HepG2 (cell line): Measurements from ENCODE around the gene CPN1. TPM values are rescaled to one million over a fixed set of nuclear protein-coding genes. Genes with fewer than 3 reads are reported as not detected.

Experiments
- CBX1 ChIP-seq: IDR thresholded peaks from one replicate; pipeline ENCODE4 v1.6.1; 2016; ENCODE audit warnings: antibody characterized with exemption, low read depth
- ELF3 ChIP-seq: IDR thresholded peaks from 2 replicates; pipeline ENCODE4 v1.6.1; 2016; ENCODE audit warnings: missing genetic modification reagents, missing compliant biosample characterization
- ETV5 ChIP-seq: IDR thresholded peaks from 2 replicates; pipeline ENCODE4 v1.6.1; 2018; ENCODE audit warnings: missing biosample characterization, missing genetic modification reagents, inconsistent platforms, borderline replicate concordance
- MYC ChIP-seq: sonication (generic); formaldehyde crosslinking; IDR thresholded peaks from 2 replicates; pipeline ENCODE4 v1.9.0; 2021; ENCODE audit warnings: missing genetic modification reagents, borderline replicate concordance
- PHF20 ChIP-seq: sonication (generic); formaldehyde crosslinking; IDR thresholded peaks from 2 replicates; pipeline ENCODE4 v1.5.0; 2020; ENCODE audit warnings: mild to moderate bottlenecking, missing genetic modification reagents
- RAD21 ChIP-seq: fragments of 450-650 bp; formaldehyde crosslinking; IDR thresholded peaks from 2 replicates; pipeline ENCODE4 v1.5.0; 2020; ENCODE audit warnings: mild to moderate bottlenecking
- SALL1 ChIP-seq: sonication (generic); formaldehyde crosslinking; IDR thresholded peaks from 2 replicates; pipeline ENCODE4 v1.8.0; 2022; ENCODE audit warnings: mild to moderate bottlenecking, missing genetic modification reagents
- SOX13 ChIP-seq, 3 experiments: fragments of 450-650 bp in 1 of 3; sonication (generic) in 1 of 3; formaldehyde crosslinking in 1 of 3; IDR thresholded peaks in 2 of 3; conservative IDR thresholded peaks in 1 of 3; 2 replicates each; pipeline versions ENCODE4 v1.5.0 to v1.6.1; 2016 to 2020; ENCODE audit warnings: antibody characterized with exemption in 1 of 3, mild to moderate bottlenecking in 1 of 3, missing compliant biosample characterization in 1 of 3, missing genetic modification reagents in 1 of 3, moderate library complexity in 1 of 3
- SP140L ChIP-seq: sonication (generic); formaldehyde crosslinking; IDR thresholded peaks from 2 replicates; pipeline ENCODE4 v1.4.0; 2020; ENCODE audit warnings: missing genetic modification reagents, borderline replicate concordance
- TMF1 ChIP-seq: sonication (generic); formaldehyde crosslinking; IDR thresholded peaks from 2 replicates; pipeline ENCODE4 v1.8.1; 2022; ENCODE audit warnings: low read depth, missing genetic modification reagents
- YY1 ChIP-seq: IDR thresholded peaks from 2 replicates; pipeline ENCODE4 v1.6.1; 2011; ENCODE audit warnings: low read length, low read depth, moderate library complexity, mild to moderate bottlenecking; ENCODE audit not compliant: insufficient read depth, insufficient replicate concordance
- ZNF232 ChIP-seq: sonication (generic); formaldehyde crosslinking; IDR thresholded peaks from 2 replicates; pipeline ENCODE4 v1.4.0; 2020; ENCODE audit warnings: missing genetic modification reagents, borderline replicate concordance
- ZNF503 ChIP-seq: sonication (generic); formaldehyde crosslinking; IDR thresholded peaks from 2 replicates; pipeline ENCODE4 v1.4.0; 2020; ENCODE audit warnings: missing genetic modification reagents
- ZNF562 ChIP-seq: sonication (generic); formaldehyde crosslinking; IDR thresholded peaks from 2 replicates; pipeline ENCODE4 v1.8.0; 2022; ENCODE audit warnings: missing genetic modification reagents, borderline replicate concordance
- polyA plus RNA-seq, 8 experiments: library from polyadenylated mRNA; depleted of rRNA in 3 of 8; stranded (reverse) in 7 of 8; unstranded in 1 of 8; fragments of >200 nt; fragmentation: Illumina TruSeq in 4 of 8; extraction: Trizol in 4 of 8; gene quantifications; 2 replicates each; pipeline versions ENCODE4 v1.2.1 to v1.2.3, GENCODE V29; 2011 to 2016; ENCODE audit warnings: low read depth in 4 of 8, missing spikeins in 1 of 8, mixed read lengths in 1 of 8; ENCODE audit not compliant: insufficient read depth in 1 of 8
- total RNA-seq, 5 experiments: library from RNA; depleted of rRNA; stranded (reverse); fragments of >200 nt; fragmentation: Illumina TruSeq; extraction: Trizol; gene quantifications; 2 replicates each; pipeline ENCODE4 v1.2.3, GENCODE V29; 2016; ENCODE audit warnings: low read depth in 1 of 5
- TF ChIP-seq, protein P1 (sequence below): sonication (generic); formaldehyde crosslinking; IDR thresholded peaks from 2 replicates; pipeline ENCODE4 v1.9.0; 2022; ENCODE audit warnings: missing genetic modification reagents, mild to moderate bottlenecking, borderline replicate concordance
- TF ChIP-seq, protein P2 (sequence below): sonication (generic); formaldehyde crosslinking; IDR thresholded peaks from 2 replicates; pipeline ENCODE4 v1.5.0; 2020; ENCODE audit warnings: mild to moderate bottlenecking, low read depth, missing genetic modification reagents, borderline replicate concordance
- TF ChIP-seq, protein P3 (sequence below): IDR thresholded peaks from 2 replicates; pipeline ENCODE4 v1.4.0; 2020; ENCODE audit warnings: mild to moderate bottlenecking, missing genetic modification reagents
- TF ChIP-seq, protein P4 (sequence below): IDR thresholded peaks from 2 replicates; pipeline ENCODE4 v1.6.1; 2016; ENCODE audit warnings: mild to moderate bottlenecking, missing biosample characterization, missing genetic modification reagents

The CPN1 gene
- total and polyA plus RNA-seq, 2 of the 13 experiments (the other 11 are each of a cell fraction or from before 2014, with no cell fraction given) = 17.3 to 35.1 TPM

- TF ChIP-seq ELF3 (CRISPR knock-in tag) (peak; percentile 77), SP140L (no peak), TMF1 (CRISPR knock-in tag) (peak; percentile 72), SOX13 (IDR thresholded peaks at IDR 0.05) (no peak), SOX13 (CRISPR knock-in tag; conservative IDR thresholded peaks at IDR 0.05 in 1 of 2, IDR thresholded peaks at IDR 0.05 in 1 of 2) (no peak), SALL1 (CRISPR knock-in tag) (0 out of 2 replicates have a peak, but pooled peaks have one; percentile 19), ZNF232 (CRISPR knock-in tag) (0 out of 2 replicates have a peak, but pooled peaks have one; percentile 47), ZNF562 (no peak), CBX1 (peak; percentile 38), RAD21 (CRISPR knock-in tag) (peak; percentile 74), PHF20 (no peak), ETV5 (CRISPR knock-in tag) (peak; percentile 31; the same call in 1 of the 2 replicates), ZNF503 (no peak), MYC (CRISPR knock-in tag) (peak; percentile 58), YY1 (peak; percentile 60)
- TF ChIP-seq, protein P1, sequence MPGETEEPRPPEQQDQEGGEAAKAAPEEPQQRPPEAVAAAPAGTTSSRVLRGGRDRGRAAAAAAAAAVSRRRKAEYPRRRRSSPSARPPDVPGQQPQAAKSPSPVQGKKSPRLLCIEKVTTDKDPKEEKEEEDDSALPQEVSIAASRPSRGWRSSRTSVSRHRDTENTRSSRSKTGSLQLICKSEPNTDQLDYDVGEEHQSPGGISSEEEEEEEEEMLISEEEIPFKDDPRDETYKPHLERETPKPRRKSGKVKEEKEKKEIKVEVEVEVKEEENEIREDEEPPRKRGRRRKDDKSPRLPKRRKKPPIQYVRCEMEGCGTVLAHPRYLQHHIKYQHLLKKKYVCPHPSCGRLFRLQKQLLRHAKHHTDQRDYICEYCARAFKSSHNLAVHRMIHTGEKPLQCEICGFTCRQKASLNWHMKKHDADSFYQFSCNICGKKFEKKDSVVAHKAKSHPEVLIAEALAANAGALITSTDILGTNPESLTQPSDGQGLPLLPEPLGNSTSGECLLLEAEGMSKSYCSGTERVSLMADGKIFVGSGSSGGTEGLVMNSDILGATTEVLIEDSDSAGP = peak; percentile 27; the same call in 1 of the 2 replicates
- TF ChIP-seq, protein P2, sequence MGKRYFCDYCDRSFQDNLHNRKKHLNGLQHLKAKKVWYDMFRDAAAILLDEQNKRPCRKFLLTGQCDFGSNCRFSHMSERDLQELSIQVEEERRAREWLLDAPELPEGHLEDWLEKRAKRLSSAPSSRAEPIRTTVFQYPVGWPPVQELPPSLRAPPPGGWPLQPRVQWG (CRISPR knock-in tag) = no peak
- TF ChIP-seq, protein P3, sequence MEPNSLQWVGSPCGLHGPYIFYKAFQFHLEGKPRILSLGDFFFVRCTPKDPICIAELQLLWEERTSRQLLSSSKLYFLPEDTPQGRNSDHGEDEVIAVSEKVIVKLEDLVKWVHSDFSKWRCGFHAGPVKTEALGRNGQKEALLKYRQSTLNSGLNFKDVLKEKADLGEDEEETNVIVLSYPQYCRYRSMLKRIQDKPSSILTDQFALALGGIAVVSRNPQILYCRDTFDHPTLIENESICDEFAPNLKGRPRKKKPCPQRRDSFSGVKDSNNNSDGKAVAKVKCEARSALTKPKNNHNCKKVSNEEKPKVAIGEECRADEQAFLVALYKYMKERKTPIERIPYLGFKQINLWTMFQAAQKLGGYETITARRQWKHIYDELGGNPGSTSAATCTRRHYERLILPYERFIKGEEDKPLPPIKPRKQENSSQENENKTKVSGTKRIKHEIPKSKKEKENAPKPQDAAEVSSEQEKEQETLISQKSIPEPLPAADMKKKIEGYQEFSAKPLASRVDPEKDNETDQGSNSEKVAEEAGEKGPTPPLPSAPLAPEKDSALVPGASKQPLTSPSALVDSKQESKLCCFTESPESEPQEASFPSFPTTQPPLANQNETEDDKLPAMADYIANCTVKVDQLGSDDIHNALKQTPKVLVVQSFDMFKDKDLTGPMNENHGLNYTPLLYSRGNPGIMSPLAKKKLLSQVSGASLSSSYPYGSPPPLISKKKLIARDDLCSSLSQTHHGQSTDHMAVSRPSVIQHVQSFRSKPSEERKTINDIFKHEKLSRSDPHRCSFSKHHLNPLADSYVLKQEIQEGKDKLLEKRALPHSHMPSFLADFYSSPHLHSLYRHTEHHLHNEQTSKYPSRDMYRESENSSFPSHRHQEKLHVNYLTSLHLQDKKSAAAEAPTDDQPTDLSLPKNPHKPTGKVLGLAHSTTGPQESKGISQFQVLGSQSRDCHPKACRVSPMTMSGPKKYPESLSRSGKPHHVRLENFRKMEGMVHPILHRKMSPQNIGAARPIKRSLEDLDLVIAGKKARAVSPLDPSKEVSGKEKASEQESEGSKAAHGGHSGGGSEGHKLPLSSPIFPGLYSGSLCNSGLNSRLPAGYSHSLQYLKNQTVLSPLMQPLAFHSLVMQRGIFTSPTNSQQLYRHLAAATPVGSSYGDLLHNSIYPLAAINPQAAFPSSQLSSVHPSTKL (CRISPR knock-in tag) = peak; percentile 4; the same call in 1 of the 2 replicates
- TF ChIP-seq, protein P4, sequence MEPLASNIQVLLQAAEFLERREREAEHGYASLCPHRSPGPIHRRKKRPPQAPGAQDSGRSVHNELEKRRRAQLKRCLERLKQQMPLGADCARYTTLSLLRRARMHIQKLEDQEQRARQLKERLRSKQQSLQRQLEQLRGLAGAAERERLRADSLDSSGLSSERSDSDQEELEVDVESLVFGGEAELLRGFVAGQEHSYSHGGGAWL (CRISPR knock-in tag) = no peak
These were observed 71.6 kb downstream of the CPN1 start, which contains the start of gene DNMBP (continued) for GRCh38 chr10:100009793-100010676.
